ENCODE results near the gene TNNC1.

The TNNC1 gene

DNA sequence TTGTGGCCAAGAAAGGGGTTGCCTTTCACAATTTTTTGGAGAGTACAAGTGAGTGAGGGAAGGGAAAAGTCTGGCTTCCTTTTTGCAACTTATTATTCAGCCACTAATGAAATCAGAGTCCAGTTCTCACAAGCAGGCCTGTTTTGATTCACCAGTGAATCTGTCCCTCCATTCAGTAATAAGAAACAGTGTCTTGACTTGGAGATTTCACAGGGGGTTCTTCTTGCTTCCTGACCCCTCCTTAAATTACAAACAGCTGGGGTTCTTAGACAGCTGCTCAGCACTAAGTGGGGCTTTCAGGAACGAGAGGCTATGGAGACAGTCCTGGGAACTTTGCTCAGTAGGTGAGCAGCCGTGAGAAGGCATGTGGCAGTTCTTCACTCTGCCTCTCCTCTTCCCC is 33.5 kb downstream of the TNNC1 start:
- TF ChIP-seq SUZ12 (IDR thresholded peaks at IDR 0.05; ENCODE audit: extremely low read depth, insufficient read depth, insufficient read length) (no peak), ZNF274 (IDR thresholded peaks at IDR 0.05; ENCODE audit: low read depth, low read length) (no peak), YY1 (IDR thresholded peaks at IDR 0.05; ENCODE audit: insufficient read depth, insufficient read length) (no peak)
- DNase-seq (ENCODE audit: low read depth, low spot score): no peak
- no peak overlapping the region for H3K9ac ChIP-seq (ENCODE audit: insufficient read length, low read depth)
- H3K9me3 ChIP-seq (ENCODE audit: insufficient read depth, low read length): no peaks in the 10 kb centered on the region
- H3K36me3 ChIP-seq (ENCODE audit: insufficient read depth, insufficient read length, low read length): no peaks in the 10 kb centered on the region
- H3K27me3 ChIP-seq (ENCODE audit: insufficient read depth, insufficient read length): no peaks in the 10 kb centered on the region
- peaks cover 3% of the 10 kb centered on the region for H3K4me1 ChIP-seq (ENCODE audit: insufficient read depth, insufficient read length)
- H3K4me3 ChIP-seq (ENCODE audit: insufficient read length, low read depth): no peak overlapping the region

DNA sequence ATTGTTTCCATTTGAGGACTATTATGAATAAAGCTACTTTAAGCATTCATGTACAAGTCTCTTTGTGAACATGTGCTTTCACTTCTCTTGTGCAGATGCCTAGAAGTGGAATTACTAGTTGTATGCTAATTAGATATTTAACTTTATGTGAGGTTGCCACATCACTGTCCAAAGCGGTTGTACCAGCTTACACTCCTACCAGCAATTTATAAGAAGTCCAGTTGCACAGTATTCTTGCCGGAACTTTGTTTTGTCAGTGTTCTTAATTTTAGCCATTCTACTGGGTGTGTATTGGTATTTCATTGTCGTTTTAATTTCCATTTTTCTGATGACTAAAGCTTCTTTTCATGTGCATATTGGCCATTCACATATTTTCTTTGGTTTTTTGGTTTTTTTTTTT is 38.0 kb downstream of the TNNC1 start:
- peaks cover 7% of the 10 kb centered on the region for H3K36me3 ChIP-seq (ENCODE audit: insufficient read depth, insufficient read length, low read length)
- H3K4me1 ChIP-seq (ENCODE audit: insufficient read depth, insufficient read length): peaks cover 5% of the 10 kb centered on the region
- TF ChIP-seq SUZ12 (IDR thresholded peaks at IDR 0.05; ENCODE audit: extremely low read depth, insufficient read depth, insufficient read length) (no peak), YY1 (IDR thresholded peaks at IDR 0.05; ENCODE audit: insufficient read depth, insufficient read length) (no peak), ZNF274 (IDR thresholded peaks at IDR 0.05; ENCODE audit: low read depth, low read length) (no peak)
- no peaks in the 10 kb centered on the region for H3K9me3 ChIP-seq (ENCODE audit: insufficient read depth, low read length)
- no peak overlapping the region for H3K4me3 ChIP-seq (ENCODE audit: insufficient read length, low read depth)
- H3K9ac ChIP-seq (ENCODE audit: insufficient read length, low read depth): no peak overlapping the region
- H3K27me3 ChIP-seq (ENCODE audit: insufficient read depth, insufficient read length): peaks cover 5% of the 10 kb centered on the region
- no peak for DNase-seq (ENCODE audit: low read depth, low spot score)

DNA sequence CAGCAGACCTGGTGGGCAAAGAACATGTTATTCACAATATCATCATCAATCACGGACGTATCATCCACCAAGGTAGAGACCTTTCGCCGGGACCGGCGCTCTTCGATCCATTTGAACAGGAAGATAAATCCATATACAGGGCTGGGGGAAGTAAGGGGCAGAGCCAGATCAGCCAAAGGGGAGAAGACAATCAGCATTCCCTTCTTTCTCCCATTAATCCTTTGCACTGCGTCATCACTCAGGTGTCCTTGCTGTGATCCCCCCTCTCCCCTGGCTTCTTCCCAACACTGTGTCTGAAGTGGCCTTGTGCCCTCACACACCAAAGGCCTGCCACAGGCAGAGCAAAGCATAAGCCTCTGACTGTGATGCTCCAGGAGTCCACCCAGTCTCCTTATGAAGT is 45.4 kb downstream of the TNNC1 start:
- peaks cover 61% of the 10 kb centered on the region for H3K36me3 ChIP-seq (ENCODE audit: insufficient read depth, insufficient read length, low read length)

DNA sequence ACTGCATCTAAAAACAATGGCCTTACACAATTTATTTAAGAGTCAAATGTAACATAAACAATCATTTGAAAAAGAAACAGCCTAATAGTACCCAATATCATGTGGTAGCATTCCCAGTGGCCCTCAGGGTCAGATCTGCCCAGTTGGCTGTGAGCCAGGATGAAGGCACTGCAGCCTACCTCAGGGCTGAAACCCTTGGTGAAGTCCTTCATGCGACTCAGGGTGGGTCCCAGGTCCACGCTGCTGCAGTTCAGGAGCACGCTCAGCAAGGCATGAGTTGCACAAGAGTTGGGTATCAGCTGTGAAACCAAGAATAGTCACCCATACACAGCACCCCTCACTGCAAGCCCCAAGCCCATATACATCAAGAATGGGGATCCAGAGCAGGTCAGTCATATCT is 46.1 kb downstream of the TNNC1 start:
- Histone ChIP-seq H3K4me1 (ENCODE audit: insufficient read depth, insufficient read length) (peaks cover 9% of the 10 kb centered on the region), H3K9me3 (ENCODE audit: insufficient read depth, low read length) (no peaks in the 10 kb centered on the region), H3K9ac (ENCODE audit: insufficient read length, low read depth) (no peak overlapping the region), H3K4me3 (ENCODE audit: insufficient read length, low read depth) (no peak overlapping the region), H3K27me3 (ENCODE audit: insufficient read depth, insufficient read length) (peaks cover 5% of the 10 kb centered on the region), H3K36me3 (ENCODE audit: insufficient read depth, insufficient read length, low read length) (peaks cover 62% of the 10 kb centered on the region)
- no peak for DNase-seq (ENCODE audit: low read depth, low spot score)
- TF ChIP-seq SUZ12 (IDR thresholded peaks at IDR 0.05; ENCODE audit: extremely low read depth, insufficient read depth, insufficient read length): no peak
- TF ChIP-seq ZNF274 (IDR thresholded peaks at IDR 0.05; ENCODE audit: low read depth, low read length): no peak
- TF ChIP-seq YY1 (IDR thresholded peaks at IDR 0.05; ENCODE audit: insufficient read depth, insufficient read length): no peak

More for the DNA sequence above, 45.4 kb downstream of the TNNC1 start:
- Histone ChIP-seq H3K9me3 (ENCODE audit: insufficient read depth, low read length) (no peaks in the 10 kb centered on the region), H3K4me3 (ENCODE audit: insufficient read length, low read depth) (no peak overlapping the region), H3K27me3 (ENCODE audit: insufficient read depth, insufficient read length) (peaks cover 5% of the 10 kb centered on the region), H3K4me1 (ENCODE audit: insufficient read depth, insufficient read length) (peaks cover 9% of the 10 kb centered on the region), H3K9ac (ENCODE audit: insufficient read length, low read depth) (no peak overlapping the region)
- no peak for DNase-seq (ENCODE audit: low read depth, low spot score)
- no peak for TF ChIP-seq YY1 (IDR thresholded peaks at IDR 0.05; ENCODE audit: insufficient read depth, insufficient read length)
- no peak for TF ChIP-seq ZNF274 (IDR thresholded peaks at IDR 0.05; ENCODE audit: low read depth, low read length)
- TF ChIP-seq SUZ12 (IDR thresholded peaks at IDR 0.05; ENCODE audit: extremely low read depth, insufficient read depth, insufficient read length): no peak

DNA sequence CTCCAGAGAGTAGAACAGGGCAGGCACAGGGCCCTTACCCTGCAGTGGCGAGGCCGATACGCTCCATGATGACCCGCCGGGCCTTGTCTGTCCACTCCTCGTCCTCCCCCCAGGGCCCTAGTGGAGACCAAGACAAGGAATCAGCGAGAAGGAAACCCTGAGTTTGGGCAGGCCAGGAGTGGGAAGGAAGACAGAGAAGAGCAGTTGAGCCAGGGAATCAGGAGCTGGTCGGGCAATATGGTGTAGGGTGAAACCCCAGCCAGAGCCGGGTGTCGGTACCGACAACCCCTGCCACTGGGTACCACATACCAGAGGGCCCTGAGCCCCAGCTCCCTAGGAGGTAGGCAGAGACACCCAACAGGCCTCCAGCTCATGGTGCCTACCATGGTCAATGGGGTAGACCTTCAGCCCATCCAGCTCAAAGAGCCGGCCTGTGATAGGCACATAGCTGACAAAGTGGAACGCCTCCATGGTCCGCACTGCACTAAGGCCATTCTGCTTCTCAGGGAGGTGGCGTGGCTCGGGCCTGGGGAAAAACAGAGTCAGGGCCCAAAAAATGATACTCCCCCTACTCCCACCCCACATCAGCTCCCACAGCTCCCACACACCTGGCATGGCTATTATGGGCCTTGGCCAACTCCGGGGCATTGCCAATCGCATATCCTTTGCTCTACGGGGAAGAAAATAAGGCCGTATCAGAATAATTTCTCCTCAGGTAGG is 46.9 kb downstream of the TNNC1 start:
- no peak for DNase-seq (ENCODE audit: low read depth, low spot score)
- H3K9ac ChIP-seq (ENCODE audit: insufficient read length, low read depth): no peak overlapping the region

DNA sequence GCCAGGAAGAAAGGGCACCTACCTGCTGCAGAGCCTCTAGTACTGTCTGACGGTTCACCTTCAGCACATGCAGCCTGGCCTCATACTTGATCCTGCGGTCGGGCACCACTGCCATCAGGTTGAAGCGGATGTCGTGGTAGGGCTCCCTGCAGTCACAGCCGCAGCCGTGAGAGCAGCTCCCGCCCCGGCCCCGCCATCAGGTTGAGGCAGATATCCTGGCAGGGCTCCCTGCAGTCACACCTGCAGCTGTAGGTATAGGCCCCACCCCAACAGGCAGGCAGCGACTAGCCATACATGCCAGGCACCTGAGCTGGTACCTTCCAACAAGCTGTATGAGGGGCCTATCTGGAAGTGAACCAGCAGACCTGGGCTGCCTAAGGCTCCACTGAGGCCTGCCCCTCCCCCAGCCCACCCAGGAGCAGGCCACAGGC is 47.6 kb downstream of the TNNC1 start:
- H3K9ac ChIP-seq (ENCODE audit: insufficient read length, low read depth): no peak overlapping the region
- H3K4me3 ChIP-seq (ENCODE audit: insufficient read length, low read depth): no peak overlapping the region
- DNase-seq (ENCODE audit: low read depth, low spot score): no peak
- H3K27me3 ChIP-seq (ENCODE audit: insufficient read depth, insufficient read length): peaks cover 3% of the 10 kb centered on the region
- peaks cover 77% of the 10 kb centered on the region for H3K36me3 ChIP-seq (ENCODE audit: insufficient read depth, insufficient read length, low read length)
- peaks cover 4% of the 10 kb centered on the region for H3K4me1 ChIP-seq (ENCODE audit: insufficient read depth, insufficient read length)
- no peaks in the 10 kb centered on the region for H3K9me3 ChIP-seq (ENCODE audit: insufficient read depth, low read length)
- TF ChIP-seq SUZ12 (IDR thresholded peaks at IDR 0.05; ENCODE audit: extremely low read depth, insufficient read depth, insufficient read length) (no peak), YY1 (IDR thresholded peaks at IDR 0.05; ENCODE audit: insufficient read depth, insufficient read length) (no peak), ZNF274 (IDR thresholded peaks at IDR 0.05; ENCODE audit: low read depth, low read length) (no peak)

More for the DNA sequence above, 46.9 kb downstream of the TNNC1 start:
- peaks cover 9% of the 10 kb centered on the region for H3K4me1 ChIP-seq (ENCODE audit: insufficient read depth, insufficient read length)
- H3K9me3 ChIP-seq (ENCODE audit: insufficient read depth, low read length): no peaks in the 10 kb centered on the region
- peaks cover 70% of the 10 kb centered on the region for H3K36me3 ChIP-seq (ENCODE audit: insufficient read depth, insufficient read length, low read length)
- no peak for TF ChIP-seq YY1 (IDR thresholded peaks at IDR 0.05; ENCODE audit: insufficient read depth, insufficient read length)
- TF ChIP-seq ZNF274 (IDR thresholded peaks at IDR 0.05; ENCODE audit: low read depth, low read length): no peak
- TF ChIP-seq SUZ12 (IDR thresholded peaks at IDR 0.05; ENCODE audit: extremely low read depth, insufficient read depth, insufficient read length): no peak
- H3K27me3 ChIP-seq (ENCODE audit: insufficient read depth, insufficient read length): peaks cover 5% of the 10 kb centered on the region
- no peak overlapping the region for H3K4me3 ChIP-seq (ENCODE audit: insufficient read length, low read depth)

DNA sequence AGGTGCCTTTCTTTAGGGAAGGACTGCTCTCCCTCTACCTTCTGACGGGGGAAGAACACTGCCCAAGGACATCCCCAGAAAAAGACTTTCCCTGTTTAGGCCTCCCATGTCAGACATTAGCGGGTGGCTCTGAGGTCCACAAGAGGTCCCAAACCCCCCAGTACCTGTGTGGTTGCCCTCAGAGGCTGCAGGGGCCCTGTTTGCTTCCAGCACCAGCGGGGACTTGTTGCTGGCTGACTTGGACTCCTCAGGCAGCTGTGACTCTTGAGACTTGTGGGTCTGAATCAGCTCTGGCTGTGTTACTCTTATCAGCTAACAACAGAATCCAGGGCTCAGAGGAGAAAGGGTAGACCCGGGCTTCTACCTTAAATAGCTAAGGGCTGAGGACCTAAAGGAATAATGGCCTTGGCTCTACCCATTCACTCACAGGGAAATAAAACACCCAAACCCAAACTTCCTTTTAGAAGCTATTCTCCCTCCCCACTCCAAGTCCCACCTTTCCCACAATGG is 48.2 kb downstream of the TNNC1 start:
- TF ChIP-seq ZNF274 (IDR thresholded peaks at IDR 0.05; ENCODE audit: low read depth, low read length): no peak
- no peak for TF ChIP-seq YY1 (IDR thresholded peaks at IDR 0.05; ENCODE audit: insufficient read depth, insufficient read length)
- TF ChIP-seq SUZ12 (IDR thresholded peaks at IDR 0.05; ENCODE audit: extremely low read depth, insufficient read depth, insufficient read length): no peak
- Histone ChIP-seq H3K27me3 (ENCODE audit: insufficient read depth, insufficient read length) (no peaks in the 10 kb centered on the region), H3K9ac (ENCODE audit: insufficient read length, low read depth) (no peak overlapping the region), H3K9me3 (ENCODE audit: insufficient read depth, low read length) (no peaks in the 10 kb centered on the region), H3K36me3 (ENCODE audit: insufficient read depth, insufficient read length, low read length) (peaks cover 83% of the 10 kb centered on the region), H3K4me3 (ENCODE audit: insufficient read length, low read depth) (no peak overlapping the region), H3K4me1 (ENCODE audit: insufficient read depth, insufficient read length) (peaks cover 4% of the 10 kb centered on the region)
- DNase-seq (ENCODE audit: low read depth, low spot score): no peak
